Effector memory CD8-positive, alpha-beta T cell (primary cell): ENCODE measurements around the gene CCDC142.

Experiments
- ATAC-seq: fragments of 150-1000 bp; cut with Tn5 transposase; replicated peaks from 2 replicates; pipeline ENCODE4 v1.10.0; 2021; ENCODE audit warnings: mild to moderate bottlenecking, moderate library complexity
- DNase-seq, 3 experiments: peaks; one replicate each; pipeline ENCODE4 v3.0.0; 2021
- H3K27ac Mint-ChIP-seq, 2 donors: one replicate each; pipeline ENCODE4 v1.8.0; 2022; ENCODE audit warnings: mild to moderate bottlenecking in 2 of 2, mixed read lengths in 2 of 2, moderate library complexity in 2 of 2
- H3K27me3 Mint-ChIP-seq, 2 donors: one replicate each; pipeline ENCODE4 v1.8.0; 2022; ENCODE audit warnings: mixed read lengths in 2 of 2
- H3K36me3 Mint-ChIP-seq: one replicate; pipeline ENCODE4 v1.8.0; 2022; ENCODE audit warnings: mild to moderate bottlenecking, moderate library complexity, mixed read lengths; ENCODE audit not compliant: insufficient read depth
- H3K4me1 Mint-ChIP-seq, 2 donors: one replicate each; pipeline ENCODE4 v1.8.0; 2022; ENCODE audit warnings: low read depth in 2 of 2, mixed read lengths in 2 of 2
- H3K4me3 Mint-ChIP-seq, 2 donors: one replicate each; pipeline ENCODE4 v1.8.0; 2022; ENCODE audit warnings: mild to moderate bottlenecking in 2 of 2, mixed read lengths in 2 of 2, moderate library complexity in 2 of 2
- H3K9me3 Mint-ChIP-seq, 2 donors: one replicate each; pipeline ENCODE4 v1.8.0; 2022; ENCODE audit warnings: mixed read lengths in 2 of 2

The CCDC142 gene

DNA sequence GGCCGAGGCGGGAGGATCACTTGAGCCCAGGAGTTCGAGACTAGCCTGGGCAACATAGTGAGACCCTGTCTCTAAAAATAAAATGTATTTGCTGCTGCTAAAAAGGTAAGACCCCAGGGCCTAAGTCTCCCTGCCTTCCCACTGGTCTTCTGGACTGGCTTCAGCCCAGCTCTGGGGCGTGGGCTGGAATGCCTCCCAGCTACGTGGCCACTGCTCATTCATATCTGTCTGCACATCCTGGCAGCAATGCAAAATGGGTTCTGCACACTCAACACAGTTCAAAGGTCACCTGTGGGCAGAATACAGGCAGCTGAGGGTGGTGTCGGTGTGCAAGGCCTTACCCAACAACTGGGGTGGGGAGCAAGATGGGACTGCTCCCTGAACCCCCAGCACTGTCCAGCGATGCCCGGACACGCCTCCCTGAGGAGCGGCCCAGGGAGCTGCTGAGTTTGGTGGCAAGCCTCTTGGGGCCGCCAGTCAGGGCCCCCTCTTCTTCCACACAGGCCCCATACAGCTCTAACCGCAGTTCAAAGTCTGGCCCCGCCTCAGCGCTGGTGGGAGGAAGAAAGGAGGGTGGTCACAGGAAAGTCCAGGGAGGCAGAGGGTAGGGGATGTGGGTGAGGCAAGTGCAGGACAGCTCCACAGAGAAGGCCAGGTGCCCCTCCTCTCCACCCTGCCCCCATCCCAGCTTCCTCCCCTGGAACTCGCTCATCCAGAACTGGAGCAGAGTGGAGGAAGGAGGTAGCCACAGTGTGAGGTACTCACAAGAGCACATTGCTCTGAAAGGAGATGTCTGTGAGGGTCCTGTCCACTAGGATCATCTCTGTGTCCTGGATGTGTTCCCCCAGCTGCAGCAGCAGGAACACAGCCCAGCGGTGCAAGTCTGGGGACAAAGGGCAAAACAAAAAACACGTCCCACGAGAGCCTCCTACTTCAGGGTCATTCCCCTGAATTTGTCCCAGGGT lies 53.0 kb downstream of the CCDC142 start:
- Mint-ChIP-seq H3K9me3 (no peaks in the 10 kb centered on the region), H3K27me3 (no peaks in the 10 kb centered on the region), H3K4me3 (no peak overlapping the region), H3K27ac (peak overlapping the region; percentile 49 to 58), H3K4me1 (peaks cover 0 to 3% of the 10 kb centered on the region in 2 donors), H3K36me3 (no peaks in the 10 kb centered on the region)
- DNase-seq (no peak), ATAC-seq (no peak)

GRCh38 chr2:74428675-74429074 lies 54.1 kb downstream of the CCDC142 start:
- ATAC-seq (no peak), DNase-seq (no peak)
- Mint-ChIP-seq H3K4me3 (no peak overlapping the region), H3K9me3 (no peaks in the 10 kb centered on the region), H3K36me3 (no peaks in the 10 kb centered on the region), H3K27me3 (no peaks in the 10 kb centered on the region), H3K4me1 (peaks cover 0 to 4% of the 10 kb centered on the region in 2 donors), H3K27ac (no peak overlapping the region)

DNA sequence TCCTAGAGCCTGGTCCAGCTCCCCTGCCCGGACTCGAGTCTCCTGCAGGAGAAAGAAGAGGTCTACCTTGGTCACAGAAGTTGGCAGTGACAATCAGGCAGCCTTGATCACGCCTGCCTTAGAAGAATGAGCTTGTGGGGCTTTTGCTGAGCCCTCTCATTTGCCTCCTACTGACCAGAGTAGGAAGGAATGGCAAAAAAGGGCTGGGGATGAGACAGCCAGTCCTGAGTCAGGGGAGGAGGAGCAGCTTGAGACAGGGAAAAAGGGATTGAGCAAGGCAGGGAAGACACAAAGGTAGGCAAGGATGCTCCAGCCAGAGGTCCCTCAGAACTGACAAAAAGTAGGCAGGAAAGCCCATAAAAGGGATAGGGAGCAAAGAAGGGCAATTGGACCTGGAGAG lies 55.2 kb downstream of the CCDC142 start:
- Mint-ChIP-seq H3K4me3 (no peak overlapping the region), H3K27me3 (no peaks in the 10 kb centered on the region), H3K4me1 (peaks cover 7 to 12% of the 10 kb centered on the region in 2 donors), H3K27ac (no peak overlapping the region), H3K36me3 (peaks cover 5% of the 10 kb centered on the region), H3K9me3 (no peaks in the 10 kb centered on the region)
- DNase-seq, result no peak
- no peak for ATAC-seq

- Mint-ChIP-seq H3K27ac (no peak overlapping the region), H3K36me3 (peaks cover 18% of the 10 kb centered on the region), H3K4me3 (no peak overlapping the region), H3K27me3 (no peaks in the 10 kb centered on the region), H3K4me1 (peaks cover 16 to 20% of the 10 kb centered on the region in 2 donors), H3K9me3 (no peaks in the 10 kb centered on the region)
- ATAC-seq (no peak), DNase-seq (no peak)
Measured at GRCh38 chr2:74426181-74426758, 56.5 kb downstream of the CCDC142 start.

- Mint-ChIP-seq H3K27ac (peak overlapping the region in 1 of 2 donors; percentile 15), H3K4me1 (peaks cover 19 to 25% of the 10 kb centered on the region in 2 donors), H3K36me3 (peaks cover 21% of the 10 kb centered on the region), H3K4me3 (no peak overlapping the region), H3K27me3 (no peaks in the 10 kb centered on the region), H3K9me3 (no peaks in the 10 kb centered on the region)
- ATAC-seq (no peak), DNase-seq (no peak)
Measured at GRCh38 chr2:74425523-74425922, 57.3 kb downstream of the CCDC142 start.

GRCh38 chr2:74424995-74425406 lies 57.8 kb downstream of the CCDC142 start:
- peak overlapping the region in 1 of 2 donors; percentile 31 for H3K27ac Mint-ChIP-seq
- H3K4me1 Mint-ChIP-seq, result peaks cover 19 to 25% of the 10 kb centered on the region in 2 donors
- no peaks in the 10 kb centered on the region for H3K27me3 Mint-ChIP-seq
- ATAC-seq (no peak), DNase-seq (no peak)
- H3K9me3 Mint-ChIP-seq, result no peaks in the 10 kb centered on the region
- peaks cover 21% of the 10 kb centered on the region for H3K36me3 Mint-ChIP-seq
- no peak overlapping the region for H3K4me3 Mint-ChIP-seq

DNA sequence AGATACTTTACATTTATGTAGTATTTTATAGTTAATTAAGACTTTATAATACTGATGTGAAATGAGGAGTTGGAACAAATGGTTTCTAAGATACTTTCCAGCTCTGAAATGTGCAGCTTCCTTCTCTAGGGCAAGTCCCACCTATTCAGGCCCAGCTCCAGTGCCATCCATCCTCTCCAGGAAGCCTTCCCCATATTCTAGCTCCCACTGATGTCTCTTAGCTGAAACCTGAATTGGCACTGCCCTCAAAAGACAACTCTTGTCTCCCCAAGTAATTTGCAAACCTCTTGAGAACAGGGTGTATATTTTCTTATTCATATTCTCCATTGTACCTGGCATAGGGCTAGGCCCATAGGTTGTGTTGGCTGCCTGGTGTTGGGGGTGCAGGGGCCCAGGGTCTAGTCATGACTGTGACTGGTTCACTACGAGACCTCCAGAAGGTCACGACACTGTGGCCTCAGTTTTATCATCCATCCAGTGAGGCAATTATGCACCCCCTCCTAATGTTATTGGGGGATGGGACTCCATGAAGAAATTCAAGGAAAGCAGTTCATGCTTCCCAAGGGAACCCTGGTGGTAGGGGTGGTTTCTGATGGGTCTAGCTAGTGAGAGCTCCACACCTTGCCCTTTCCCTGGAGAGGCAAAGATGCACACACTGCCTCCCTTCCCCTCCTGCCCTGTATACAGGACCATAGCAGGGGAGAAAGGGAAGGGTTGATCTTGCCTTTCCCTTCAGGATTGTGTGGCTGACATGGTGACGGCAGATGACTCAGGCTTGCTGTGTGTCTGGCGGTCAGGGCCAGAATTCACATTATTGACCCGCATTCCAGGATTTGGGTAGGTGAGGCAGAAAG lies 58.4 kb downstream of the CCDC142 start:
- Mint-ChIP-seq H3K27ac (peak overlapping the region in 1 of 2 donors; percentile 31), H3K27me3 (no peaks in the 10 kb centered on the region), H3K4me1 (peaks cover 19 to 25% of the 10 kb centered on the region in 2 donors), H3K36me3 (peaks cover 21% of the 10 kb centered on the region), H3K4me3 (no peak overlapping the region), H3K9me3 (no peaks in the 10 kb centered on the region)
- no peak for DNase-seq
- ATAC-seq, result no peak
